Measurements from ENCODE around the gene XRCC3. TPM values are rescaled to one million over a fixed set of nuclear protein-coding genes. Genes with fewer than 3 reads are reported as not detected.
"Not testable (repeated sequence)": the region's sequence is repeated elsewhere in the genome, so short reads cannot be mapped to it uniquely, and the experiment has no call there.

XRCC3 gene
- total RNA-seq, 2 experiments from 2014 or later, result 57.8 to 65.0 TPM

- Mint-ChIP-seq H3K4me3 (no peak overlapping the region), H3K27ac (no peak overlapping the region), H3K9me3 (no peaks in the 10 kb centered on the region), H3K36me3 (peaks cover 16% of the 10 kb centered on the region), H3K27me3 (no peaks in the 10 kb centered on the region), H3K4me1 (peaks cover 3% of the 10 kb centered on the region)
- DNase-seq, result no peak
Measured at GRCh38 chr14:103663506-103663905, 51.7 kb downstream of the XRCC3 start.

GRCh38 chr14:103662591-103662990 is 52.7 kb downstream of the XRCC3 start:
- H3K4me3 Mint-ChIP-seq, result no peak overlapping the region
- no peak for DNase-seq
- H3K27me3 Mint-ChIP-seq, result no peaks in the 10 kb centered on the region

DNA sequence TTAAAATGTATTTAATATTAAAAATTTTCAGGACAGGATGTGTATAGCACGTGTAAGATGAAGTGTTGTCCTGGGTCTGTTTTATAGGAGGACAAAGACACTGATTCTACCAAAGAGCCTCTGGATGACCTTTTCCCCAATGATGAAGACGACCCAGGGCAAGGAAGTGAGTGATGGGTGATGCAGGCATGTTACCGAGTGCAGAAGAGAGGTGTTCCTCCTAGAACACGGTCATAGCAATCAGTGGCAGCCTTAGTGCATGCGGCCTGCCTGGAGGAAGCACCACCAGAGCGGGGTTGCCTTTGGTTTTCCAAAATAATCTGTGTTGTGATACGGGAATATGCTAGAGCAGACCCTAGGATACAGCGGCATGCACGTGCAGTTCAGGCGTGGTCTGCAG is 53.2 kb downstream of the XRCC3 start:
- Mint-ChIP-seq H3K9me3 (no peaks in the 10 kb centered on the region), H3K36me3 (peaks cover 19% of the 10 kb centered on the region), H3K27me3 (no peaks in the 10 kb centered on the region), H3K4me1 (peaks cover 3% of the 10 kb centered on the region), H3K4me3 (no peak overlapping the region), H3K27ac (no peak overlapping the region)
- DNase-seq, result no peak

More at GRCh38 chr14:103662591-103662990, 52.7 kb downstream of the XRCC3 start:
- Mint-ChIP-seq H3K36me3 (peaks cover 16% of the 10 kb centered on the region), H3K4me1 (peaks cover 3% of the 10 kb centered on the region), H3K9me3 (no peaks in the 10 kb centered on the region), H3K27ac (no peak overlapping the region)

GRCh38 chr14:103659631-103660030 is 55.6 kb downstream of the XRCC3 start:
- H3K4me3 Mint-ChIP-seq, result no peak overlapping the region
- peaks cover 3% of the 10 kb centered on the region for H3K4me1 Mint-ChIP-seq
- H3K9me3 Mint-ChIP-seq, result no peaks in the 10 kb centered on the region
- H3K27ac Mint-ChIP-seq, result no peak overlapping the region
- H3K36me3 Mint-ChIP-seq, result peaks cover 20% of the 10 kb centered on the region
- no peaks in the 10 kb centered on the region for H3K27me3 Mint-ChIP-seq
- DNase-seq, result no peak

DNA sequence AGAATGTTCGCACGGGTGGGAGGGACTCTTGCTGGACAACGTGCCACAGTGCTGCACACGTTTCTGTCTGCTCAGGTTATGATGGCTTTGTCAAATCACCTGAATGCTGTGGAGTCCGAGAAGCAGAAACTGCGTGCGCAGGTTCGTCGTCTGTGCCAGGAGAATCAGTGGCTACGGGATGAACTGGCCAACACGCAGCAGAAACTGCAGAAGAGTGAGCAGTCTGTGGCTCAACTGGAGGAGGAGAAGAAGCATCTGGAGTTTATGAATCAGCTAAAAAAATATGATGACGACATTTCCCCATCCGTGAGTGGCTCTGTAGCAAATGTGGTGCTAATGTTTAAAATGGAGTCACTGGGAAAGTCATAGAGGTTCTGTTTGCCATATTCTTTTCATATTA is 57.8 kb downstream of the XRCC3 start:
- H3K36me3 Mint-ChIP-seq, result peaks cover 22% of the 10 kb centered on the region
- H3K27me3 Mint-ChIP-seq, result no peaks in the 10 kb centered on the region
- no peaks in the 10 kb centered on the region for H3K9me3 Mint-ChIP-seq
- no peak overlapping the region for H3K4me3 Mint-ChIP-seq
- H3K27ac Mint-ChIP-seq, result no peak overlapping the region
- peaks cover 5% of the 10 kb centered on the region for H3K4me1 Mint-ChIP-seq
- DNase-seq, result no peak

GRCh38 chr14:103656756-103657133 is 58.5 kb downstream of the XRCC3 start:
- no peak for DNase-seq
- peaks cover 5% of the 10 kb centered on the region for H3K4me1 Mint-ChIP-seq
- H3K9me3 Mint-ChIP-seq, result no peaks in the 10 kb centered on the region
- peaks cover 18% of the 10 kb centered on the region for H3K36me3 Mint-ChIP-seq
- no peak overlapping the region for H3K27ac Mint-ChIP-seq
- no peaks in the 10 kb centered on the region for H3K27me3 Mint-ChIP-seq
- H3K4me3 Mint-ChIP-seq, result no peak overlapping the region

GRCh38 chr14:103656031-103656755 is 59.1 kb downstream of the XRCC3 start:
- H3K27ac Mint-ChIP-seq, result no peak overlapping the region
- peaks cover 4% of the 10 kb centered on the region for H3K4me1 Mint-ChIP-seq
- no peaks in the 10 kb centered on the region for H3K27me3 Mint-ChIP-seq

DNA sequence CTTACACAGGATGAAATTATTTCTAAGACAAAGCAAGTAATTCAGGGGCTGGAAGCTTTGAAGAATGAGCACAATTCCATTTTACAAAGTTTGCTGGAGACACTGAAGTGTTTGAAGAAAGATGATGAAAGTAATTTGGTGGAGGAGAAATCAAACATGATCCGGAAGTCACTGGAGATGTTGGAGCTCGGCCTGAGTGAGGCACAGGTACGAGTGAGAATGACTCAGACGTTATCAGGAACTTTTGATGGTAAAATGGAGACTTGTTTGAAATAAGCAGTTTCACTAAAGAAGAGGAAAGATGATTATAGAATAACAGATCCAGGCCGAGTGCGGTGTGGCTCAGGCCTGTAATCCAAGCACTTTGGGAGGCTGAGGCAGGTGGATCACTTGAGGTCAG is 60.6 kb downstream of the XRCC3 start:
- peaks cover 12% of the 10 kb centered on the region for H3K36me3 Mint-ChIP-seq
- H3K4me1 Mint-ChIP-seq, result peaks cover 2% of the 10 kb centered on the region
- DNase-seq, result no peak
- H3K4me3 Mint-ChIP-seq, result no peak overlapping the region
- no peak overlapping the region for H3K27ac Mint-ChIP-seq
- no peaks in the 10 kb centered on the region for H3K9me3 Mint-ChIP-seq
- H3K27me3 Mint-ChIP-seq, result no peaks in the 10 kb centered on the region

More at GRCh38 chr14:103656031-103656755, 59.1 kb downstream of the XRCC3 start:
- no peak for DNase-seq
- H3K9me3 Mint-ChIP-seq, result no peaks in the 10 kb centered on the region
- peaks cover 17% of the 10 kb centered on the region for H3K36me3 Mint-ChIP-seq
- no peak overlapping the region for H3K4me3 Mint-ChIP-seq

- Mint-ChIP-seq H3K9me3 (no peaks in the 10 kb centered on the region), H3K27me3 (no peaks in the 10 kb centered on the region), H3K27ac (no peak overlapping the region), H3K36me3 (peaks cover 8% of the 10 kb centered on the region), H3K4me3 (no peak overlapping the region), H3K4me1 (peaks cover 2% of the 10 kb centered on the region)
- no peak for DNase-seq
Measured at GRCh38 chr14:103653805-103654204, 61.4 kb downstream of the XRCC3 start.

GRCh38 chr14:103653336-103653735 is 61.9 kb downstream of the XRCC3 start:
- H3K9me3 Mint-ChIP-seq, DNase-seq, H3K4me3 Mint-ChIP-seq, H3K27me3 Mint-ChIP-seq, H3K27ac Mint-ChIP-seq, H3K36me3 Mint-ChIP-seq, H3K4me1 Mint-ChIP-seq: not testable (repeated sequence)

DNA sequence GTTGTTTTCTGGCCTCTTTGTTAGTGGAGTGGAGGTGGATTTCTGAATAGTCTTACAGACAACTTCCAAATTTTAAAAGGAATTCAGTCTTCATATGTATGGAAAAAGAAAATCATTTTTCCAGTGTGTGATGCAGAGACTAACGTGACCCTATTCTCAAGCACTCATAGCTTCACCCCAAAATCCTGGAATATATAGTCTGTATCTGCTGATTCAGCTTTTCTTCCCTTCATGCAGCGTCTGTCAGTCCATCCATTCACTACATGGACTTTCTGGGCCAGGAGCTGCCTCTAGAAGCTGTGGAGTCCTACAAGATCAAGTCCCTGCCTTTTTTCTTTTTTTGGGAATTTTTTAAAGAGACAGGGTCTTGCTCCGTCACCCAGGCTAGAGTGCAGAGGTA is 62.4 kb downstream of the XRCC3 start:
- Mint-ChIP-seq H3K9me3 (no peaks in the 10 kb centered on the region), H3K4me1 (peaks cover 2% of the 10 kb centered on the region), H3K27ac (no peak overlapping the region), H3K36me3 (peaks cover 11% of the 10 kb centered on the region), H3K4me3 (no peak overlapping the region), H3K27me3 (no peaks in the 10 kb centered on the region)
- no peak for DNase-seq

- Mint-ChIP-seq H3K9me3 (no peaks in the 10 kb centered on the region), H3K36me3 (peaks cover 7% of the 10 kb centered on the region), H3K27me3 (no peaks in the 10 kb centered on the region), H3K27ac (no peak overlapping the region), H3K4me1 (peaks cover 4% of the 10 kb centered on the region), H3K4me3 (no peak overlapping the region)
- no peak for DNase-seq
Measured at GRCh38 chr14:103651585-103651984, 63.7 kb downstream of the XRCC3 start.

- no peaks in the 10 kb centered on the region for H3K27me3 Mint-ChIP-seq
- H3K36me3 Mint-ChIP-seq, result peaks cover 7% of the 10 kb centered on the region
- H3K9me3 Mint-ChIP-seq, result no peaks in the 10 kb centered on the region
- H3K4me3 Mint-ChIP-seq, result no peak overlapping the region
- no peak overlapping the region for H3K27ac Mint-ChIP-seq
- no peak for DNase-seq
- peaks cover 4% of the 10 kb centered on the region for H3K4me1 Mint-ChIP-seq
Measured at GRCh38 chr14:103650213-103650612, 65.0 kb downstream of the XRCC3 start.

GRCh38 chr14:103649001-103649400 is 66.2 kb downstream of the XRCC3 start:
- Mint-ChIP-seq H3K36me3 (peaks cover 3% of the 10 kb centered on the region), H3K27ac (no peak overlapping the region)

More at GRCh38 chr14:103649001-103649400, 66.2 kb downstream of the XRCC3 start:
- Mint-ChIP-seq H3K27me3 (no peaks in the 10 kb centered on the region), H3K4me1 (peaks cover 7% of the 10 kb centered on the region), H3K9me3 (no peaks in the 10 kb centered on the region), H3K4me3 (no peak overlapping the region)
- no peak for DNase-seq
